Transverse colon (tissue), 4 donors: ENCODE measurements around the gene YTHDC2. TPM values are rescaled to one million over a fixed set of nuclear protein-coding genes. Genes with fewer than 3 reads are reported as not detected.

Experiments used
- DNase-seq: peaks from one replicate; pipeline ENCODE4 v3.0.0-alpha.2; 2019
- H3K27ac ChIP-seq, 4 donors: fragments of 200-600 bp; sonication (generic); 2 replicates each; pipeline ENCODE4 v1.5.1; 2016 to 2018; ENCODE audit warnings: inconsistent platforms in 4 of 4
- H3K27me3 ChIP-seq: fragments of 200-600 bp; sonication (generic); 2 replicates; pipeline ENCODE4 v1.5.1; 2017; ENCODE audit warnings: inconsistent platforms
- H3K36me3 ChIP-seq, 4 donors: fragments of 200-600 bp; sonication (generic); 2 replicates each; pipeline ENCODE4 v1.5.1; 2017 to 2019; ENCODE audit warnings: inconsistent platforms in 4 of 4
- H3K4me1 ChIP-seq, 4 donors: fragments of 200-600 bp; sonication (generic); 2 replicates each; pipeline ENCODE4 v1.5.1; 2017 to 2020; ENCODE audit warnings: inconsistent platforms in 4 of 4
- H3K4me3 ChIP-seq, 4 donors: fragments of 200-600 bp; sonication (generic); 1 replicate in 1 of 4; 2 replicates in 3 of 4; pipeline versions ENCODE4 v1.5.1 to v1.6.1; 2017 to 2019; ENCODE audit warnings: inconsistent platforms in 4 of 4
- H3K9me3 ChIP-seq, 2 donors: fragments of 200-600 bp; sonication (generic); 2 replicates each; pipeline ENCODE4 v1.5.1; 2017 to 2019; ENCODE audit warnings: inconsistent platforms in 2 of 2
- EP300 ChIP-seq: sonication (generic); formaldehyde crosslinking; IDR thresholded peaks from one replicate; pipeline ENCODE4 v1.6.1; 2017; ENCODE audit warnings: antibody characterized with exemption, low read depth
- POLR2A ChIP-seq: fragments of 450-650 bp; IDR thresholded peaks from one replicate; pipeline ENCODE4 v1.6.1; 2016; ENCODE audit warnings: antibody characterized with exemption, mild to moderate bottlenecking, moderate library complexity
- POLR2AphosphoS5 ChIP-seq, 3 donors: sonication (generic); formaldehyde crosslinking; IDR thresholded peaks; one replicate each; pipeline ENCODE4 v1.6.1; 2016; ENCODE audit warnings: antibody characterized with exemption in 3 of 3
- WGBS, 2 donors: methylation state at CpG; one replicate each; pipeline ENCODE4 v1.1.5; 2018; ENCODE audit warnings: low coverage in 1 of 2; 5-methylcytosine and 5-hydroxymethylcytosine counted together
- in situ Hi-C, 4 donors: fragments of 200-750 bp; cut with MboI; loops; one replicate each; pipeline versions ENCODE4 v1.15.0 to v1.15.1; 2017; ENCODE audit warnings: low sequenced_read_pairs in 3 of 4, low pct_ligation_motif_present in 1 of 4, low pct_unique_long_range_greater_than_20kb in 1 of 4
- intact Hi-C: fragments of 100-400 bp; cut with DNase I; formaldehyde crosslinking; loops from one replicate; pipeline ENCODE4 v1.15.1; 2023; ENCODE audit warnings: low total_unique reads
- total RNA-seq, 4 donors: library from RNA; depleted of rRNA; stranded (reverse); fragments of >200 nt; gene quantifications; one replicate each; pipeline ENCODE4 v1.1.0, GENCODE V29; 2016
- TF ChIP-seq, protein P1 (sequence below), 5 experiments: fragments of 200-600 bp in 3 of 5; fragments of 450-650 bp in 2 of 5; sonication (generic) in 3 of 5; IDR thresholded peaks; 1 replicate in 2 of 5; 2 replicates in 3 of 5; pipeline ENCODE4 v1.5.1; 2016 to 2017; ENCODE audit warnings: antibody characterized with exemption in 5 of 5, inconsistent platforms in 3 of 5, mild to moderate bottlenecking in 2 of 5, moderate library complexity in 1 of 5

YTHDC2 gene
- total RNA-seq, 4 donors from 2014 or later = 23.6 to 35.4 (median 27.6) TPM

DNA sequence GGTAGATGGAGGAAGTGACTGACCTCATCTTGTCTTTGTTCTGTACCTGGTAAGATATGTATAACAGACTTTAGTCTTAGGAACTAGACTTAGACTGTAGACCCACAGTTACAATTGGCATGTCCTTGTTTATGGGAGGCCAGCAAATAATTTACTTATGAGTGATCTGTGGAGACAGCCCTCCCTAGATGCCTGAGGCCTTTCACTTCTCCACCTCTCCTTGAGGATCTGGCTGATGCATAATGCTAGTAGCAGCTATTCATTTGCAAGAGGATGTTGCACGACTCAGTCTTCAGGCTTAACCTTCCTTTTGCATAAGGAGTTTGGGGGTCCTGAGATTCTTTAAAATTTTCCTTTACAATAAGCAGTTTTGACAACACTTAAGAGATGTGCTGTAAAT is 100.7 kb downstream of the YTHDC2 start:
- 61 to 67% methylated on average over 1 of the region's 1 CpG for WGBS, 2 donors
- Histone ChIP-seq H3K36me3 (no peaks in the 10 kb centered on the region), H3K4me3 (no peak overlapping the region), H3K27ac (no peak overlapping the region), H3K4me1 (peaks cover 0 to 3% (median 0%) of the 10 kb centered on the region in 4 donors), H3K27me3 (peaks cover 13% of the 10 kb centered on the region), H3K9me3 (no peaks in the 10 kb centered on the region)
- TF ChIP-seq POLR2AphosphoS5 (IDR thresholded peaks at IDR 0.05) (no peak), EP300 (no peak), POLR2A (no peak)
- TF ChIP-seq, protein P1, sequence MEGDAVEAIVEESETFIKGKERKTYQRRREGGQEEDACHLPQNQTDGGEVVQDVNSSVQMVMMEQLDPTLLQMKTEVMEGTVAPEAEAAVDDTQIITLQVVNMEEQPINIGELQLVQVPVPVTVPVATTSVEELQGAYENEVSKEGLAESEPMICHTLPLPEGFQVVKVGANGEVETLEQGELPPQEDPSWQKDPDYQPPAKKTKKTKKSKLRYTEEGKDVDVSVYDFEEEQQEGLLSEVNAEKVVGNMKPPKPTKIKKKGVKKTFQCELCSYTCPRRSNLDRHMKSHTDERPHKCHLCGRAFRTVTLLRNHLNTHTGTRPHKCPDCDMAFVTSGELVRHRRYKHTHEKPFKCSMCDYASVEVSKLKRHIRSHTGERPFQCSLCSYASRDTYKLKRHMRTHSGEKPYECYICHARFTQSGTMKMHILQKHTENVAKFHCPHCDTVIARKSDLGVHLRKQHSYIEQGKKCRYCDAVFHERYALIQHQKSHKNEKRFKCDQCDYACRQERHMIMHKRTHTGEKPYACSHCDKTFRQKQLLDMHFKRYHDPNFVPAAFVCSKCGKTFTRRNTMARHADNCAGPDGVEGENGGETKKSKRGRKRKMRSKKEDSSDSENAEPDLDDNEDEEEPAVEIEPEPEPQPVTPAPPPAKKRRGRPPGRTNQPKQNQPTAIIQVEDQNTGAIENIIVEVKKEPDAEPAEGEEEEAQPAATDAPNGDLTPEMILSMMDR (IDR thresholded peaks at IDR 0.05) = no peak
- intact Hi-C loops = loop anchor here (10.0 kb wide), 2 partner anchors 1451 to 1631 kb away; no protein-coding TSS in a partner anchor
- in situ Hi-C loops = loop anchor here in 1 of 4 donors (25.0 kb wide), 2 partner anchors 227 to 627 kb away; partner anchors contain the start of gene DCP2
- no peak for DNase-seq

DNA sequence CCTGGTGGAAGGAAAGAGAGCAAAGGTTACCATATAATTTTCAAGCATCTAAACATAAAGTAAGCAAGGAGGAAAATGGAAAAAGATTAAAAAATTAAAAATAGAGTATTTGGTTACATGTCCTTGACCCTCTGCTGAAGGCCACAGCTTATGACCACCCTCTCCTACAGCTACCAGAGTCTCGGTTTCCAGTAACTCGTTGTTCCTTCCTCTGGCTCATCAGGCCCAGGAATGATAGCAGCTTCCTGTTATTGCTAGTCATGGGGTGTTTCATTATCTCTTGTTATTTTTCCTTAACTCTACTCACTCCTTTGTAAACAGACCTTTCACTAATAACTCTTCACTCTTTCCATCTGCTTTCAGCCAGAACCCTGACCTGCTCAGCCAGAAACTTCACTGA is 102.2 kb downstream of the YTHDC2 start:
- Histone ChIP-seq H3K27me3 (peaks cover 13% of the 10 kb centered on the region), H3K9me3 (no peaks in the 10 kb centered on the region), H3K4me3 (no peak overlapping the region), H3K4me1 (peaks cover 0 to 3% (median 0%) of the 10 kb centered on the region in 4 donors), H3K36me3 (no peaks in the 10 kb centered on the region), H3K27ac (no peak overlapping the region)
- no peak for DNase-seq
- intact Hi-C loops (loop anchor here (10.0 kb wide), 2 partner anchors 1449 to 1629 kb away; no protein-coding TSS in a partner anchor), in situ Hi-C loops (loop anchor here in 1 of 4 donors (25.0 kb wide), 2 partner anchors 228 to 628 kb away; partner anchors contain the start of gene DCP2)
- 39 to 69% methylated on average over 2 of the region's 2 CpGs for WGBS, 2 donors
- TF ChIP-seq EP300 = no peak
- TF ChIP-seq POLR2AphosphoS5 (IDR thresholded peaks at IDR 0.05) = no peak
- no peak for TF ChIP-seq POLR2A
- TF ChIP-seq, protein P1 (IDR thresholded peaks at IDR 0.05) = no peak

DNA sequence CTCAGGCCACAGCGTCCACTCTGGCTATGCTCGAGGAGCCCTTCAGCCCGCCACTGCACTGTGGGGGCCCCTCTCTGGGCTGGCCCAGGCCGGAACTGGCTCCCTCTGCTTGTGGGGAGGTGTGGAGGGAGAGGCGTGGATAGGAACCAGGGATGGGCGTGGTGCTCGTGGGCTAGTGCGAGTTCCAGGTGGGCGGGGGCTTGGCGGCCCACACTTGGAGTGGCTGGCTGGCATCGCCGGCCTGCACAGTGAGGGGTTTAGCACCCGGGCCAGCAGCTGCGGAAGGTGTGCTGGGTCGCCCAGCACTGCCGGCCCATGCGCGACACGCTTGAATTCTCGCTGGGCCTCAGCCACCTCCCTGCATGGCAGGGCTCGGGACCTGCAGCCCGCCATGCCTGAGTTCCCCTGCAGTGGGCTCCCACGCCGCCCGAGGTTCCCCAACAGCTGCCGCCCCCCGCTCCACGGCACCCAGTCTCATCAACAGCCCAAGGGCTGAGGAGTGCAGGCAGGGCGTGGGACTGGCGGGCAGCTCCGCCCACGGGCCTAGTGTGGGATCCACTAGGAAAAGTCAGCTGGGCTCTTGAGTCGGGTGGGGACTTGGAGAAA is 103.8 kb downstream of the YTHDC2 start:
- Histone ChIP-seq H3K36me3 (no peaks in the 10 kb centered on the region), H3K4me1 (peaks cover 0 to under 1% (median 0%) of the 10 kb centered on the region in 4 donors), H3K27me3 (peaks cover 13% of the 10 kb centered on the region), H3K9me3 (no peaks in the 10 kb centered on the region), H3K27ac (no peak overlapping the region), H3K4me3 (no peak overlapping the region)
- intact Hi-C loops = loop anchor here (10.0 kb wide), 2 partner anchors 1448 to 1628 kb away; no protein-coding TSS in a partner anchor
- TF ChIP-seq, protein P1 (IDR thresholded peaks at IDR 0.05) = no peak
- TF ChIP-seq POLR2AphosphoS5 (IDR thresholded peaks at IDR 0.05) (no peak), POLR2A (no peak), EP300 (no peak)
- 97 to 100% methylated on average over 1 to 24 of the region's 33 CpGs for WGBS, 2 donors
- in situ Hi-C loops = loop anchor here in 1 of 4 donors (25.0 kb wide), 2 partner anchors 230 to 630 kb away; partner anchors contain the start of gene DCP2
- DNase-seq = no peak

DNA sequence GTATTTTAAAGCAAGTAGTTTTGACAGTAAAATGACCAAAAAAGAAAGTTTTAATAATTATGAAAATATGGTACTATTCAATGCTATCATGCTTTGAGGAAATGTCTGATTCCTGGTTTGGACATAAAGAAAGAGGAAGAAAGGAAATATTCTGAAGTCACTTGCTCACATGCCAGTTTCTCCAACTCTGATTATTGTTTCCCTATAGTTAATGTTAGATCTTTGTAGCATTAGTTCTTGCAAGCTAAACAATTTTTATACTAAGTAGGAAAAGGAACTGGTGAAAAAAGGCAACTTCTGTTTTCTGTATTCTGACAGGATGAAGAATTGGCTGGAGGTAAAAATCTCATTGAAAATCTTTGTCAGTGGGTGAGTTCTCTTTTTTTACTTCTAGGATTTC is 119.5 kb downstream of the YTHDC2 start:
- H3K4me3 ChIP-seq = no peak overlapping the region
- no peaks in the 10 kb centered on the region for H3K4me1 ChIP-seq
- H3K27ac ChIP-seq = no peak overlapping the region
- no peaks in the 10 kb centered on the region for H3K36me3 ChIP-seq
- in situ Hi-C loops (no loop called here), intact Hi-C loops (no loop called here)
- no peaks in the 10 kb centered on the region for H3K9me3 ChIP-seq
- H3K27me3 ChIP-seq = no peaks in the 10 kb centered on the region
- no peak for TF ChIP-seq POLR2AphosphoS5 (IDR thresholded peaks at IDR 0.05)
- no peak for TF ChIP-seq EP300
- no peak for TF ChIP-seq POLR2A
- TF ChIP-seq, protein P1 (IDR thresholded peaks at IDR 0.05) = no peak
- DNase-seq = no peak
